Neutrophil (primary cell): ENCODE measurements around the gene CTPS1.
A peak's percentile ranks its signal among the peaks of the same experiment; 100 is the strongest.

Source experiments
- H3K27ac ChIP-seq: fragments of 200-600 bp; sonication (generic); 2 replicates; pipeline ENCODE4 v1.5.1; 2016; ENCODE audit warnings: mild to moderate bottlenecking, moderate library complexity
- H3K27me3 ChIP-seq: fragments of 200-600 bp; sonication (generic); 2 replicates; pipeline ENCODE4 v1.6.0; 2016; ENCODE audit warnings: mild to moderate bottlenecking
- H3K36me3 ChIP-seq: fragments of 200-600 bp; sonication (generic); 2 replicates; pipeline ENCODE4 v1.5.1; 2017
- H3K4me1 ChIP-seq, 2 experiments: fragments of 200-600 bp in 1 of 2; sonication (generic) in 1 of 2; 1 replicate in 1 of 2; 2 replicates in 1 of 2; pipeline versions ENCODE4 v1.5.1 to v1.6.1; 2013 to 2016; ENCODE audit warnings: low read depth in 1 of 2, low read length in 1 of 2, mild to moderate bottlenecking in 1 of 2, moderate library complexity in 1 of 2; ENCODE audit not compliant: control insufficient read depth in 1 of 2, insufficient read depth in 1 of 2
- H3K4me3 ChIP-seq, 2 experiments: fragments of 200-600 bp in 1 of 2; sonication (generic) in 1 of 2; 1 replicate in 1 of 2; 2 replicates in 1 of 2; pipeline ENCODE4 v1.5.1; 2013 to 2016; ENCODE audit warnings: low read depth in 1 of 2, low read length in 1 of 2, mild to moderate bottlenecking in 1 of 2, moderate library complexity in 1 of 2
- H3K9me3 ChIP-seq: fragments of 200-600 bp; sonication (generic); 2 replicates; pipeline ENCODE4 v1.5.1; 2016
- CTCF ChIP-seq: fragments of 200-600 bp; sonication (generic); IDR thresholded peaks from 2 replicates; pipeline ENCODE4 v1.5.1; 2016; ENCODE audit warnings: antibody characterized with exemption

CTPS1 gene

DNA sequence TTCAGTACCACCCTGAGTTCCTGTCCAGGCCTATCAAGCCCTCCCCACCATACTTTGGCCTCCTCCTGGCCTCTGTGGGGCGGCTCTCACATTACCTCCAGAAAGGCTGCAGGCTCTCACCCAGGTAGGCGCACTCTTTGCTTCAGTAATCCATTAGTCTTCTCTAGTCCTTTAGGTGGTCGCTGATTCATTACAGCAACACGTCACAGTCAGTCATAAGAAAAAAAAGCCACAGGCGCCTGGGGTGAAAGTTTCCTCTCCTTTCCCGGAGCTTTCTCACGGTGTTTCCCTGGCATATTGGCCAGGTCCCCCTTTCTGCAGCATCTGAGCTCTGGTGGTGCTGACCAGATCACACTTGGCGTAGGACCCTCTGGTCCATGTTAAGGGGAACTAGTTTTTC lies 30.0 kb downstream of the CTPS1 start:
- no peak overlapping the region for H3K4me3 ChIP-seq
- H3K36me3 ChIP-seq, result peaks cover 33% of the 10 kb centered on the region
- no peaks in the 10 kb centered on the region for H3K9me3 ChIP-seq
- peaks cover 18 to 30% of the 10 kb centered on the region in 2 experiments for H3K4me1 ChIP-seq
- TF ChIP-seq CTCF, result no peak
- no peak overlapping the region for H3K27ac ChIP-seq
- H3K27me3 ChIP-seq, result no peaks in the 10 kb centered on the region

DNA sequence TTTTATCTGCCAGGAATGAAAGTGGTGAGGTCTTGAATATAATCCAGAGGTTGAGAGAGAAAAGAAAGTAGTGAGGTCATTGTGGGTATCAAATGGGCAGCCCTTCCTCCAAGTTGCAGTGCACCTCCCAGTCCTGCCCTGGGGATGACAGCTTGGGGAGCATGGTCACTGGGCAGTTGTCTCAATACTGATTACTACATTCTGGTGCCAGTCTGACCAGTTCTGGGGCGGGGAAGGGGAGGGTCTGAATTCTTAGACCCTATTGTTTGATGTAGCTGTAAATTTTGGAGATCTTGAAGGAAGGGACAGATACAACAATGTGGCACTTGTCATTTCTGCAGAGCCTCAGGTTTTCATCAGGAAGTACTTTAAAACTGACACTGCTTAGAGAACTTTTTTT lies 30.8 kb downstream of the CTPS1 start:
- H3K4me3 ChIP-seq, result no peak overlapping the region
- H3K9me3 ChIP-seq, result no peaks in the 10 kb centered on the region
- no peaks in the 10 kb centered on the region for H3K27me3 ChIP-seq
- no peak for TF ChIP-seq CTCF
- H3K27ac ChIP-seq, result no peak overlapping the region
- H3K36me3 ChIP-seq, result peaks cover 33% of the 10 kb centered on the region
- peaks cover 26 to 39% of the 10 kb centered on the region in 2 experiments for H3K4me1 ChIP-seq

DNA sequence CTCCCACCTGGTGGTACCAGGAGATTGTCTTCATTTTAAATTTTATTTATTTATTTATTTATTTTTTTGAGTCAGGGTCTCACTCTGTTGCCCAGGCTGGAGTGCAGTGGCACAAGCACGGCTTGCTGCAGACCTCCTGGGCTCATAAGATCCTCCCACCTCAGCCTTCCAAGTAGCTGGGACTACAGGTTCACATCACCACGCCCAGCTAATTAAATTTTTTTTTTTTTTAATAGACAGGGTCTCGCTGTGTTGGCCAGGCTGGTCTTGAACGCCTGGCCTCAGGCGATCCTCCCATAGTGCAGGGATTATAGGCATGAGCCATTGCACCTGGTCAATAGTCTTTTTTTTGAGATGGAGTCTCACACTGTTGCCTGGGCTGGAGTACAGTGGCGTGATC lies 33.5 kb downstream of the CTPS1 start:
- peaks cover 10% of the 10 kb centered on the region for H3K36me3 ChIP-seq
- H3K27ac ChIP-seq, result no peak overlapping the region
- no peak overlapping the region for H3K4me3 ChIP-seq
- no peaks in the 10 kb centered on the region for H3K9me3 ChIP-seq
- H3K27me3 ChIP-seq, result no peaks in the 10 kb centered on the region
- H3K4me1 ChIP-seq, result peaks cover 26 to 39% of the 10 kb centered on the region in 2 experiments
- TF ChIP-seq CTCF, result no peak

DNA sequence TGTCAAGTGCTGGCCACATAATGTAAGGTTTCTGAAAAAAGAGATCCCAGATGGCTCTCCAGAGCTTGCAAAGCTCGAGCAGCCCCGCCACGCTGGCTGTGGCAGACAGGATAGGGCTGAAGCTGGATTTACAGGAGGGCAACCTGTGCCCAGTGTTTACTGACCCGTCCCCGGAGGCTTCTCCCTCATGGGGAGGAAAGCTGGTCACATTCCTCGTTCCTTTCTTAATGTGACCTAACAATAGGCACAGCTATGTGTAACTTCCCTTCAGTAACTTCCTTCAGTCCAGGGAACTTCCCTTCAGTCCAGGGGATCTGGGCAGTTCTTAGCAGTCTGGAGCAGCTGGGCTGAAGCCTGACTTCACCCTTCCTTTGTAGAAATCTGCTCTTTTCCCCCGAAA lies 34.3 kb downstream of the CTPS1 start:
- no peak overlapping the region for H3K4me3 ChIP-seq
- H3K27ac ChIP-seq, result peak overlapping the region; percentile 72
- TF ChIP-seq CTCF, result no peak
- peaks cover 26 to 39% of the 10 kb centered on the region in 2 experiments for H3K4me1 ChIP-seq
- H3K36me3 ChIP-seq, result peaks cover 2% of the 10 kb centered on the region
- no peaks in the 10 kb centered on the region for H3K27me3 ChIP-seq
- H3K9me3 ChIP-seq, result no peaks in the 10 kb centered on the region

- TF ChIP-seq CTCF, result no peak
- H3K27me3 ChIP-seq, result no peaks in the 10 kb centered on the region
- H3K9me3 ChIP-seq, result no peaks in the 10 kb centered on the region
- H3K27ac ChIP-seq, result no peak overlapping the region
- H3K36me3 ChIP-seq, result no peaks in the 10 kb centered on the region
- peaks cover 26 to 39% of the 10 kb centered on the region in 2 experiments for H3K4me1 ChIP-seq
- no peak overlapping the region for H3K4me3 ChIP-seq
Observed at GRCh38 chr1:41014871-41015270, 35.4 kb downstream of the CTPS1 start.
